Measurements from ENCODE around the gene ACOXL. TPM values are rescaled to one million over a fixed set of nuclear protein-coding genes. Genes with fewer than 3 reads are reported as not detected.

Gene ACOXL
- total RNA-seq, 4 donors from 2014 or later = 0.64 TPM; not detected in 3

GRCh38 chr2:111167863-111168162, 435.4 kb downstream of the ACOXL start:
- Histone ChIP-seq H3K4me1 (peaks cover 16% of the 10 kb centered on the region), H3K9me3 (no peaks in the 10 kb centered on the region), H3K4me3 (no peak overlapping the region), H3K27me3 (no peaks in the 10 kb centered on the region), H3K27ac (no peak overlapping the region), H3K36me3 (peaks cover 21% of the 10 kb centered on the region)
- no peak for DNase-seq (ENCODE audit: low spot score in 2 of 2)
- WGBS = 91% methylated on average over 4 of the region's 4 CpGs
- TF ChIP-seq POLR2A (IDR thresholded peaks at IDR 0.05) = no peak
- no peak for TF ChIP-seq POLR2AphosphoS5 (IDR thresholded peaks at IDR 0.05)
- no peak for TF ChIP-seq CTCF (IDR thresholded peaks at IDR 0.05)
- no peak for TF ChIP-seq EP300 (IDR thresholded peaks at IDR 0.05)

Other genes starting within 250 kb of the ACOXL start
- 100 to 1,000 TPM in 1 of 4 donors, 10 to 100 TPM in 3; 40.0 to 107 (median 56.9) TPM for gene RGPD6, start 155.4 kb upstream of the ACOXL start, total RNA-seq
- 1 to 10 TPM; 1.2 to 7.7 (median 3.2) TPM for gene BUB1, start 54.5 kb upstream of the ACOXL start, total RNA-seq